ENCODE data around the gene ZSCAN10. TPM values are rescaled to one million over a fixed set of nuclear protein-coding genes. Genes with fewer than 3 reads are reported as not detected.

ZSCAN10 gene
- total RNA-seq, 1 donor from 2014 or later: 50.7 TPM

- TF ChIP-seq, protein P1, sequence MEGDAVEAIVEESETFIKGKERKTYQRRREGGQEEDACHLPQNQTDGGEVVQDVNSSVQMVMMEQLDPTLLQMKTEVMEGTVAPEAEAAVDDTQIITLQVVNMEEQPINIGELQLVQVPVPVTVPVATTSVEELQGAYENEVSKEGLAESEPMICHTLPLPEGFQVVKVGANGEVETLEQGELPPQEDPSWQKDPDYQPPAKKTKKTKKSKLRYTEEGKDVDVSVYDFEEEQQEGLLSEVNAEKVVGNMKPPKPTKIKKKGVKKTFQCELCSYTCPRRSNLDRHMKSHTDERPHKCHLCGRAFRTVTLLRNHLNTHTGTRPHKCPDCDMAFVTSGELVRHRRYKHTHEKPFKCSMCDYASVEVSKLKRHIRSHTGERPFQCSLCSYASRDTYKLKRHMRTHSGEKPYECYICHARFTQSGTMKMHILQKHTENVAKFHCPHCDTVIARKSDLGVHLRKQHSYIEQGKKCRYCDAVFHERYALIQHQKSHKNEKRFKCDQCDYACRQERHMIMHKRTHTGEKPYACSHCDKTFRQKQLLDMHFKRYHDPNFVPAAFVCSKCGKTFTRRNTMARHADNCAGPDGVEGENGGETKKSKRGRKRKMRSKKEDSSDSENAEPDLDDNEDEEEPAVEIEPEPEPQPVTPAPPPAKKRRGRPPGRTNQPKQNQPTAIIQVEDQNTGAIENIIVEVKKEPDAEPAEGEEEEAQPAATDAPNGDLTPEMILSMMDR (IDR thresholded peaks at IDR 0.05; ENCODE audit: unreplicated experiment): no peak
- peaks cover 8% of the 10 kb centered on the region for H3K27me3 Mint-ChIP-seq (ENCODE audit: unreplicated experiment)
- peaks cover 6% of the 10 kb centered on the region for H3K36me3 Mint-ChIP-seq (ENCODE audit: low read depth, unreplicated experiment)
- H3K9me3 Mint-ChIP-seq (ENCODE audit: unreplicated experiment): no peaks in the 10 kb centered on the region
- peaks cover 13% of the 10 kb centered on the region for H3K4me1 Mint-ChIP-seq (ENCODE audit: unreplicated experiment)
- no peak for DNase-seq (ENCODE audit: low spot score)
- peak overlapping the region; percentile 86 for H3K4me3 Mint-ChIP-seq (ENCODE audit: unreplicated experiment)
- peak overlapping the region; percentile 42 for H3K27ac Mint-ChIP-seq (ENCODE audit: unreplicated experiment)
These were observed 38.6 kb downstream of the ZSCAN10 start for GRCh38 chr16:3060339-3061127.

- DNase-seq (ENCODE audit: low spot score): no peak
- Mint-ChIP-seq H3K27me3 (ENCODE audit: unreplicated experiment) (peaks cover 13% of the 10 kb centered on the region), H3K4me1 (ENCODE audit: unreplicated experiment) (peaks cover 18% of the 10 kb centered on the region), H3K27ac (ENCODE audit: unreplicated experiment) (peak overlapping the region; percentile 72), H3K4me3 (ENCODE audit: unreplicated experiment) (peak overlapping the region; percentile 86), H3K9me3 (ENCODE audit: unreplicated experiment) (no peaks in the 10 kb centered on the region), H3K36me3 (ENCODE audit: low read depth, unreplicated experiment) (peaks cover 10% of the 10 kb centered on the region)
- TF ChIP-seq, protein P1 (IDR thresholded peaks at IDR 0.05; ENCODE audit: unreplicated experiment): no peak
These were observed 39.3 kb downstream of the ZSCAN10 start for GRCh38 chr16:3059723-3060242.

DNA sequence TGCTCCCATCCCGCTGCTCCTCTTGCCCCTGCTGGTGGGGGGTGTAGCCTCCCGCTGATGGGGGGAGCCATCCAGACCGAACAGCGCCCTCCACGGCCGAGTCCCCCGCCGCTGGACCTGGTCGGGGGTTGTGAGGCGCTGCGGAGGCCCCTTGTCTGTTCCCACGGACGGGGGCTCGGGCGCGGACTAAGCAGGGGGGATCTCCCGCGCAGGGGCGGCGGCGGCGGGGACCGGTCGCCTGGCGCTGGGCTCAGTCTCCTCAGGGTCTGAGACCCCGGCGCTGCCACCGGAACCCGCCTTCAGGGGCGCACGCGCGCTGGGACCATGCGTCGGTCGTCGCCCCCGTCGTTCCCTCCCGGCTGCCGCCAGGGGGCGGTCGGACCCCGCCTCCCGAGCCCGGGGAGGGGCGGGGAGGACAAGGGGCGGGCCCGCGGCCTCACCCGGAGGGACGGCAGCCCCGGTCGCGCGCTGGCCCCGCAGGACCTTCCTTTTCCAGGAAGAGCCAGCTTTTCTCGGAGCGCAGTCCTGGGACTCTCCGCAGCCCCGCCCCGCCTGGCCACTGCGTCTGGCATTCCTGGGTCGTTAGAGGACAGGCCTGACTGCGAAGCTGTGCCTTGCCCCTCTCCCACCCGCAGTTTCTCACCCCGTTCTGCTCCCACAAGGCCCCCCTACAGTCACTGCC is 39.9 kb downstream of the ZSCAN10 start:
- no peaks in the 10 kb centered on the region for H3K9me3 Mint-ChIP-seq (ENCODE audit: unreplicated experiment)
- TF ChIP-seq, protein P1 (IDR thresholded peaks at IDR 0.05; ENCODE audit: unreplicated experiment): peak; percentile 95
- peak overlapping the region; percentile 72 for H3K27ac Mint-ChIP-seq (ENCODE audit: unreplicated experiment)
- peaks cover 15% of the 10 kb centered on the region for H3K27me3 Mint-ChIP-seq (ENCODE audit: unreplicated experiment)
- peaks cover 13% of the 10 kb centered on the region for H3K36me3 Mint-ChIP-seq (ENCODE audit: low read depth, unreplicated experiment)
- H3K4me1 Mint-ChIP-seq (ENCODE audit: unreplicated experiment): peaks cover 20% of the 10 kb centered on the region
- H3K4me3 Mint-ChIP-seq (ENCODE audit: unreplicated experiment): peak overlapping the region; percentile 90
- peak; percentile 96 for DNase-seq (ENCODE audit: low spot score)

DNA sequence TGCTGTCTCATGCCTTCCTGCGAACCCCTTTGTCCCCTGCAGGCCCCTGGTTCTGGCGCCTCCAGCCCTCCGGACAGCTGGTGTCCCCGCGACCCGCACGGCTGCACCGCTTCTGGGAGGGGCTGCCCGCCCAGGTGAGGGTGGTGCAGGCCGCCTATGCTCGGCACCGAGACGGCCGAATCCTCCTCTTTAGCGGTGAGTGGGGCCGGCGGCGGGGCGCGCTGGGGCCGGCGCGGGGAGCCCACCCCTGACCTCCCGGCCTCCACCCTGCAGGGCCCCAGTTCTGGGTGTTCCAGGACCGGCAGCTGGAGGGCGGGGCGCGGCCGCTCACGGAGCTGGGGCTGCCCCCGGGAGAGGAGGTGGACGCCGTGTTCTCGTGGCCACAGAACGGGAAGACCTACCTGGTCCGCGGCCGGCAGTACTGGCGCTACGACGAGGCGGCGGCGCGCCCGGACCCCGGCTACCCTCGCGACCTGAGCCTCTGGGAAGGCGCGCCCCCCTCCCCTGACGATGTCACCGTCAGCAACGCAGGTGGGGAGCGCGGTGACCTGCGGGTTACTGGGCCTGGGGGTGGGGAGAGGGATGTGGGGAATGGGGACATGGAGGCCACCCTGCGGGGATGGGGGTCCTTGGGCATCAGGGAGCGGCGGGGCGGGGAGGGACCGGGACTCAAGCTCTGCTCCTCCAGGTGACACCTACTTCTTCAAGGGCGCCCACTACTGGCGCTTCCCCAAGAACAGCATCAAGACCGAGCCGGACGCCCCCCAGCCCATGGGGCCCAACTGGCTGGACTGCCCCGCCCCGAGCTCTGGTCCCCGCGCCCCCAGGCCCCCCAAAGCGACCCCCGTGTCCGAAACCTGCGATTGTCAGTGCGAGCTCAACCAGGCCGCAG is 40.7 kb downstream of the ZSCAN10 start:
- Mint-ChIP-seq H3K36me3 (ENCODE audit: low read depth, unreplicated experiment) (peaks cover 20% of the 10 kb centered on the region), H3K27me3 (ENCODE audit: unreplicated experiment) (peaks cover 15% of the 10 kb centered on the region), H3K9me3 (ENCODE audit: unreplicated experiment) (no peaks in the 10 kb centered on the region), H3K4me1 (ENCODE audit: unreplicated experiment) (peaks cover 20% of the 10 kb centered on the region), H3K27ac (ENCODE audit: unreplicated experiment) (no peak overlapping the region), H3K4me3 (ENCODE audit: unreplicated experiment) (peak overlapping the region; percentile 90)
- DNase-seq (ENCODE audit: low spot score): peak; percentile 45
- TF ChIP-seq, protein P1 (IDR thresholded peaks at IDR 0.05; ENCODE audit: unreplicated experiment): no peak
